Upper lobe of right lung (tissue), 1 donor: ENCODE results near the gene KRT37. TPM values are rescaled to one million over a fixed set of nuclear protein-coding genes. Genes with fewer than 3 reads are reported as not detected.
A peak's percentile ranks its signal among the peaks of the same experiment; 100 is the strongest.
"Not testable (repeated sequence)": the region's sequence is repeated elsewhere in the genome, so short reads cannot be mapped to it uniquely, and the experiment has no call there.

Source experiments
- ATAC-seq: fragments of 200-7000 bp; cut with Tn5 transposase; one replicate; pipeline ENCODE4 v1.9.1; 2020; ENCODE audit warnings: mild to moderate bottlenecking, moderate library complexity
- DNase-seq: peaks from one replicate; pipeline ENCODE4 v3.0.0-alpha.2; 2020
- H3K27ac ChIP-seq: fragments of 200-600 bp; one replicate; pipeline ENCODE4 v1.8.0; 2022
- H3K27me3 ChIP-seq: fragments of 200-600 bp; one replicate; pipeline ENCODE4 v1.8.0; 2022; ENCODE audit warnings: mild to moderate bottlenecking
- H3K36me3 ChIP-seq: fragments of 200-600 bp; one replicate; pipeline ENCODE4 v1.8.0; 2022
- H3K4me1 ChIP-seq: fragments of 200-600 bp; one replicate; pipeline ENCODE4 v1.8.0; 2022
- H3K4me3 ChIP-seq: fragments of 200-600 bp; one replicate; pipeline ENCODE4 v1.8.0; 2022; ENCODE audit warnings: mild to moderate bottlenecking
- H3K9me3 ChIP-seq: fragments of 200-600 bp; one replicate; pipeline ENCODE4 v1.8.0; 2022
- CTCF ChIP-seq: fragments of 200-600 bp; IDR thresholded peaks from one replicate; pipeline ENCODE4 v1.8.0; 2022; ENCODE audit warnings: antibody characterized with exemption
- intact Hi-C: fragments of 100-400 bp; cut with DNase I; formaldehyde crosslinking; loops from one replicate; pipeline ENCODE4 v1.11.0; 2022
- total RNA-seq: library from RNA; stranded (reverse); fragmentation: NEBNext Ultra II Directional; extraction: Animal tissue kit (Norgen Biotek cat#: 25700); gene quantifications from one replicate; pipeline ENCODE4 v1.2.1, GENCODE V29; 2021
- donor health status: DM: no; HTN: yes; CAD: no; lungs with severe emphysema.

KRT37 gene
- total RNA-seq, 1 donor from 2014 or later = not detected

- ATAC-seq = no peak
- TF ChIP-seq CTCF = no peak
- intact Hi-C loops = no loop called here
- H3K27me3 ChIP-seq = no peaks in the 10 kb centered on the region
- no peak for DNase-seq
- no peaks in the 10 kb centered on the region for H3K4me1 ChIP-seq
- no peak overlapping the region for H3K4me3 ChIP-seq
- H3K9me3 ChIP-seq = no peaks in the 10 kb centered on the region
- H3K36me3 ChIP-seq = no peaks in the 10 kb centered on the region
- H3K27ac ChIP-seq = no peak overlapping the region
Measured at GRCh38 chr17:41434415-41434814, 10.0 kb upstream of the KRT37 start.

GRCh38 chr17:41434005-41434404, 9.6 kb upstream of the KRT37 start:
- DNase-seq = no peak
- no peak for ATAC-seq
- Histone ChIP-seq H3K36me3 (no peaks in the 10 kb centered on the region), H3K4me3 (no peak overlapping the region), H3K9me3 (no peaks in the 10 kb centered on the region), H3K27ac (no peak overlapping the region), H3K27me3 (no peaks in the 10 kb centered on the region), H3K4me1 (no peaks in the 10 kb centered on the region)
- no peak for TF ChIP-seq CTCF
- intact Hi-C loops = no loop called here

- intact Hi-C loops = no loop called here
- DNase-seq = no peak
- TF ChIP-seq CTCF = no peak
- Histone ChIP-seq H3K36me3 (no peaks in the 10 kb centered on the region), H3K27ac (no peak overlapping the region), H3K9me3 (no peaks in the 10 kb centered on the region), H3K27me3 (no peaks in the 10 kb centered on the region), H3K4me1 (no peaks in the 10 kb centered on the region), H3K4me3 (no peak overlapping the region)
- no peak for ATAC-seq
Measured at GRCh38 chr17:41433586-41433985, 9.2 kb upstream of the KRT37 start.

- H3K36me3 ChIP-seq, H3K27ac ChIP-seq, H3K4me1 ChIP-seq, ATAC-seq, H3K9me3 ChIP-seq, H3K4me3 ChIP-seq, DNase-seq, H3K27me3 ChIP-seq, intact Hi-C loops: not testable (repeated sequence)
Measured at GRCh38 chr17:41430376-41430775, 6.0 kb upstream of the KRT37 start.

GRCh38 chr17:41429667-41430066, 5.3 kb upstream of the KRT37 start:
- H3K4me3 ChIP-seq = no peak overlapping the region
- H3K27me3 ChIP-seq = no peaks in the 10 kb centered on the region
- no peak overlapping the region for H3K27ac ChIP-seq
- H3K4me1 ChIP-seq = no peaks in the 10 kb centered on the region
- TF ChIP-seq CTCF = no peak
- intact Hi-C loops = no loop called here
- H3K36me3 ChIP-seq = no peaks in the 10 kb centered on the region
- DNase-seq = no peak
- H3K9me3 ChIP-seq = no peaks in the 10 kb centered on the region
- no peak for ATAC-seq

- DNase-seq (no peak), ATAC-seq (no peak)
- Histone ChIP-seq H3K4me3 (no peak overlapping the region), H3K9me3 (no peaks in the 10 kb centered on the region), H3K27me3 (no peaks in the 10 kb centered on the region), H3K4me1 (no peaks in the 10 kb centered on the region), H3K27ac (no peak overlapping the region), H3K36me3 (no peaks in the 10 kb centered on the region)
- TF ChIP-seq CTCF = no peak
- intact Hi-C loops = no loop called here
Measured at GRCh38 chr17:41428591-41429291, 4.4 kb upstream of the KRT37 start.

GRCh38 chr17:41422586-41422985, 1.8 kb downstream of the KRT37 start:
- H3K27ac ChIP-seq, H3K4me1 ChIP-seq, H3K27me3 ChIP-seq, DNase-seq, H3K9me3 ChIP-seq, intact Hi-C loops, H3K36me3 ChIP-seq, H3K4me3 ChIP-seq: not testable (repeated sequence)
- ATAC-seq = peak; percentile 15
